ENCODE results near the gene PLA2G2F. TPM values are rescaled to one million over a fixed set of nuclear protein-coding genes. Genes with fewer than 3 reads are reported as not detected.
"Not testable (repeated sequence)": the region's sequence is repeated elsewhere in the genome, so short reads cannot be mapped to it uniquely, and the experiment has no call there.

The PLA2G2F gene
- total RNA-seq, 1 donor = not detected

GRCh38 chr1:20126041-20126805 is 12.9 kb upstream of the PLA2G2F start:
- H3K4me3 ChIP-seq (ENCODE audit: low read length) = no peak overlapping the region
- H3K9me3 ChIP-seq (ENCODE audit: low read depth, low read length) = peaks cover 5% of the 10 kb centered on the region
- no peaks in the 10 kb centered on the region for H3K27me3 ChIP-seq (ENCODE audit: insufficient read depth, low read length)
- H3K4me1 ChIP-seq (ENCODE audit: insufficient read depth, low read length) = peaks cover 12% of the 10 kb centered on the region

GRCh38 chr1:20126806-20127440 is 12.2 kb upstream of the PLA2G2F start:
- Histone ChIP-seq H3K4me1 (ENCODE audit: insufficient read depth, low read length) (peaks cover 12% of the 10 kb centered on the region), H3K4me3 (ENCODE audit: low read length) (no peak overlapping the region), H3K9me3 (ENCODE audit: low read depth, low read length) (peaks cover 5% of the 10 kb centered on the region), H3K27me3 (ENCODE audit: insufficient read depth, low read length) (no peaks in the 10 kb centered on the region)

- H3K4me1 ChIP-seq (ENCODE audit: insufficient read depth, low read length); H3K9me3 ChIP-seq (ENCODE audit: low read depth, low read length); H3K27me3 ChIP-seq (ENCODE audit: insufficient read depth, low read length); H3K4me3 ChIP-seq (ENCODE audit: low read length): not testable (repeated sequence)
Measured at GRCh38 chr1:20130518-20130917, 8.6 kb upstream of the PLA2G2F start.

GRCh38 chr1:20134995-20135394 is 4.1 kb upstream of the PLA2G2F start:
- Histone ChIP-seq H3K9me3 (ENCODE audit: low read depth, low read length) (peaks cover under 1% of the 10 kb centered on the region), H3K27me3 (ENCODE audit: insufficient read depth, low read length) (no peaks in the 10 kb centered on the region), H3K4me3 (ENCODE audit: low read length) (no peak overlapping the region), H3K4me1 (ENCODE audit: insufficient read depth, low read length) (no peaks in the 10 kb centered on the region)

GRCh38 chr1:20136249-20136648 is 2.9 kb upstream of the PLA2G2F start:
- Histone ChIP-seq H3K4me1 (ENCODE audit: insufficient read depth, low read length) (no peaks in the 10 kb centered on the region), H3K27me3 (ENCODE audit: insufficient read depth, low read length) (no peaks in the 10 kb centered on the region), H3K9me3 (ENCODE audit: low read depth, low read length) (no peaks in the 10 kb centered on the region), H3K4me3 (ENCODE audit: low read length) (no peak overlapping the region)

DNA sequence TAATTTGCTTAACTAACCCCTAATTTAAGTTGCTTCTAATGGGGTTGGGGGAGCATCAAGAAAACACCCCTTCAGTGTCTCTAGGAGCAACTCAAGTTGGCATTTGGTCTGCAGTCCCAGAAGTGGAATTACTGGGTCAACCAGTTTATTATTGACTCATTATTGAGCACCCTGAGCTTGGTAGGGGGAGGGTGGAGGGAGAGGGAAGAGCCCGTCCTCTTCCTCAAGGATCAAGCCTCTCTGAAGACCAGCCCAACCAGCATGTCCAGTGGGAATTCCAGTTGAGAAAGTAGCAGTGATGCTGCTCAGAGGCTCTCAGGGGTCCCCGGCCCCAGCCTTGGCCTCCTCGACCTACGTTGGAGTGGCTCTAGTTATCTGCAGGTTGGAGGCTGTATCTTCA is 2.1 kb upstream of the PLA2G2F start:
- no peaks in the 10 kb centered on the region for H3K27me3 ChIP-seq (ENCODE audit: insufficient read depth, low read length)
- no peaks in the 10 kb centered on the region for H3K9me3 ChIP-seq (ENCODE audit: low read depth, low read length)
- no peak overlapping the region for H3K4me3 ChIP-seq (ENCODE audit: low read length)
- no peaks in the 10 kb centered on the region for H3K4me1 ChIP-seq (ENCODE audit: insufficient read depth, low read length)

GRCh38 chr1:20137604-20138003 is 1.5 kb upstream of the PLA2G2F start:
- Histone ChIP-seq H3K4me3 (ENCODE audit: low read length) (no peak overlapping the region), H3K9me3 (ENCODE audit: low read depth, low read length) (no peaks in the 10 kb centered on the region), H3K4me1 (ENCODE audit: insufficient read depth, low read length) (no peaks in the 10 kb centered on the region), H3K27me3 (ENCODE audit: insufficient read depth, low read length) (no peaks in the 10 kb centered on the region)

- H3K9me3 ChIP-seq (ENCODE audit: low read depth, low read length) = no peaks in the 10 kb centered on the region
- no peaks in the 10 kb centered on the region for H3K27me3 ChIP-seq (ENCODE audit: insufficient read depth, low read length)
- no peak overlapping the region for H3K4me3 ChIP-seq (ENCODE audit: low read length)
- no peaks in the 10 kb centered on the region for H3K4me1 ChIP-seq (ENCODE audit: insufficient read depth, low read length)
Measured at GRCh38 chr1:20138346-20138745, 777 bp upstream of the PLA2G2F start.

DNA sequence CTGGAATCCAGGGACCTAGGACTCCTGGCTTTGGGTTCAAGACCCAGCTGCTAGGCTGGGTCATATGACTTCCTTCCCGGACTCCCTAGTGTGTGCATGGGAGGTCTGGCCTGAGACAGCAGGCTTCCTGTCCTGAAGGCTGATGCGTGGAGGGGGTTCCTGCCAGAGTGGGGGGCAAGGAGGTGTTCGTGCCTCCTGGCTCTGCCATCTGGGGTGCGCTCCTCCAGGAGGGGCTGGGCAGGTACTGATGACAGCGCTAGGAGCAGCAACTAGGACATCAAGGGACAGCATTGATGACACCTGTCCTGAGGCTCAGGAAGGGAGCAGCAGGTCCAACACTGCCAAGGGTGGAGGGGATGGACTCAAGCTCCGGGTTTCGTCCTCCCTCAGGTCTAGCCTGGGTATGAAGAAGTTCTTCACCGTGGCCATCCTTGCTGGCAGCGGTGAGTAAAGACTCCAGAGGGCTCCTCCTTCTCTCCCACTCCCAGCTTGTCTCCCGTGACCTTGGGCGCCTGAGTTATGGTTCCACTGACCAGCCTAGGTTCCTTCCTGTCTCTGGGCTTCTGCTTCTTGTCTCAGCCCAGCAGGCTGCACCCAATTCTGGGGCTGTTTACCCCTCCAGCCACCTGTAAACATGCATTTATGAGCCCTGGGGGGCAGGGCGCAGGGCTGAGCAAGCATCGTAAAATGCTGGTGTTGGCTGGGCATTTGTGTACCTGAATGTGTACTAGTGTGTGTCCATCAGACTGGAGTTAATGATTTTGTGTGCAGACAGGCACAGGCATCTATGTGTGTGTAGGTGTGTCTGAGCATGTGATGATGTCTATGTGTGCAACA is 871 bp downstream of the PLA2G2F start:
- Histone ChIP-seq H3K27me3 (ENCODE audit: insufficient read depth, low read length) (no peaks in the 10 kb centered on the region), H3K4me3 (ENCODE audit: low read length) (no peak overlapping the region), H3K9me3 (ENCODE audit: low read depth, low read length) (no peaks in the 10 kb centered on the region), H3K4me1 (ENCODE audit: insufficient read depth, low read length) (no peaks in the 10 kb centered on the region)

DNA sequence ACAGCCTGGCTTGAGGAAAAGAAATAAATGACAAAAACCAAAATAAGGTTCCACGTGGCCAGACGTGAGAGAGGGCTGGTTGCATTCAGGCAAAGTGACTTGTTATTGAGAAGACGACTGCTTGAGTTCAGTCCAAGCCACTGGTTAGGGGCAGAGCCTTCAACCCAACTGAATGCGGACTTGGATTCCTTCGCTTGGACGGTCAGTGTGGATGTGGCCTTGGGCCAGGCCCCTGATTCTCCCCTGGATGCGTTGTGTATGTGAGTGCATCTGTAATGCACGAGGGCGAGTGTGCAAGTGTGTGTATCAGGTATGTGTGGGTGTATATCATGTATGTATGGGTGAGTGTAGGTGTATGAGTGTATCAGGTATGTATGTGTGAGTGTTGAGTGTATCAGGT is 1.9 kb downstream of the PLA2G2F start:
- H3K4me1 ChIP-seq (ENCODE audit: insufficient read depth, low read length) = no peaks in the 10 kb centered on the region
- H3K27me3 ChIP-seq (ENCODE audit: insufficient read depth, low read length) = no peaks in the 10 kb centered on the region
- no peak overlapping the region for H3K4me3 ChIP-seq (ENCODE audit: low read length)
- H3K9me3 ChIP-seq (ENCODE audit: low read depth, low read length) = no peaks in the 10 kb centered on the region

GRCh38 chr1:20141466-20141865 is 2.3 kb downstream of the PLA2G2F start:
- Histone ChIP-seq H3K9me3 (ENCODE audit: low read depth, low read length) (no peaks in the 10 kb centered on the region), H3K27me3 (ENCODE audit: insufficient read depth, low read length) (no peaks in the 10 kb centered on the region), H3K4me1 (ENCODE audit: insufficient read depth, low read length) (no peaks in the 10 kb centered on the region), H3K4me3 (ENCODE audit: low read length) (no peak overlapping the region)

- H3K4me3 ChIP-seq (ENCODE audit: low read length) = no peak overlapping the region
- no peaks in the 10 kb centered on the region for H3K27me3 ChIP-seq (ENCODE audit: insufficient read depth, low read length)
- H3K4me1 ChIP-seq (ENCODE audit: insufficient read depth, low read length) = no peaks in the 10 kb centered on the region
- no peaks in the 10 kb centered on the region for H3K9me3 ChIP-seq (ENCODE audit: low read depth, low read length)
Measured at GRCh38 chr1:20142001-20142710, 3.0 kb downstream of the PLA2G2F start.

DNA sequence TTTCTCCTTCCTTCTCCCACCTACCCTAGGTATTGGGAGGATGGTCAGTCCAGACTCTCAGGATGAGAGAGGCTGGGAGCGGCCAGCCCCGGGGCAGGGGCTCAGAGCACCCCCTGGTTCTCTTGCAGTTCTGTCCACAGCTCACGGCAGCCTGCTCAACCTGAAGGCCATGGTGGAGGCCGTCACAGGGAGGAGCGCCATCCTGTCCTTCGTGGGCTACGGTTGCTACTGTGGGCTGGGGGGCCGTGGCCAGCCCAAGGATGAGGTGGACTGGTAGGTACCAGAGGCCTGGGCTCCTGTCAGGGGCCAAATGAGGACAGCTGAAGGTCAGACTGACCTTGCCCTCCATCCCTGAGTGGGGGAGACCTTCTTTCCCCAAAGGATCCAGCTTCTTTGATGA is 4.2 kb downstream of the PLA2G2F start:
- H3K4me1 ChIP-seq (ENCODE audit: insufficient read depth, low read length) = no peaks in the 10 kb centered on the region
- H3K27me3 ChIP-seq (ENCODE audit: insufficient read depth, low read length) = no peaks in the 10 kb centered on the region
- no peaks in the 10 kb centered on the region for H3K9me3 ChIP-seq (ENCODE audit: low read depth, low read length)
- no peak overlapping the region for H3K4me3 ChIP-seq (ENCODE audit: low read length)

- no peak overlapping the region for H3K4me3 ChIP-seq (ENCODE audit: low read length)
- no peaks in the 10 kb centered on the region for H3K4me1 ChIP-seq (ENCODE audit: insufficient read depth, low read length)
- no peaks in the 10 kb centered on the region for H3K27me3 ChIP-seq (ENCODE audit: insufficient read depth, low read length)
- H3K9me3 ChIP-seq (ENCODE audit: low read depth, low read length) = no peaks in the 10 kb centered on the region
Measured at GRCh38 chr1:20143734-20144565, 4.8 kb downstream of the PLA2G2F start.
